ACC112 (cell line): Measurements from ENCODE around the gene TK1.

Experiments
- H2AFZ ChIP-seq: fragments of 200-600 bp; sonication (generic); one replicate; pipeline ENCODE4 v1.6.0; 2017; ENCODE audit warnings: antibody characterized with exemption, low read length; ENCODE audit not compliant: unreplicated experiment
- H3K27ac ChIP-seq: fragments of 200-600 bp; sonication (generic); 2 replicates; pipeline ENCODE4 v1.5.1; 2014; ENCODE audit warnings: low read depth, mild to moderate bottlenecking, antibody characterized with exemption, low read length, moderate library complexity
- H3K27me3 ChIP-seq: fragments of 200-600 bp; sonication (generic); 2 replicates; pipeline ENCODE4 v1.6.1; 2014; ENCODE audit warnings: mild to moderate bottlenecking, antibody characterized with exemption, low read length, moderate library complexity, mixed read lengths; ENCODE audit not compliant: insufficient read depth
- H3K36me3 ChIP-seq: fragments of 200-600 bp; sonication (generic); 2 replicates; pipeline ENCODE4 v1.6.1; 2016; ENCODE audit warnings: mild to moderate bottlenecking, antibody characterized with exemption, low read length, moderate library complexity, mixed read lengths; ENCODE audit not compliant: insufficient read depth
- H3K4me1 ChIP-seq: fragments of 200-600 bp; sonication (generic); one replicate; pipeline ENCODE4 v1.6.1; 2016; ENCODE audit warnings: low read length, mixed read lengths; ENCODE audit not compliant: insufficient read depth, unreplicated experiment, control insufficient read depth
- H3K4me3 ChIP-seq: fragments of 200-600 bp; sonication (generic); 2 replicates; pipeline ENCODE4 v1.5.1; 2014; ENCODE audit warnings: mild to moderate bottlenecking, low read depth, low read length
- H3K79me2 ChIP-seq: fragments of 200-600 bp; sonication (generic); one replicate; pipeline ENCODE4 v1.6.0; 2016; ENCODE audit warnings: low read length; ENCODE audit not compliant: control insufficient read depth, unreplicated experiment, insufficient read depth

The TK1 gene

GRCh38 chr17:78138204-78139060, 48.4 kb downstream of the TK1 start:
- 0 out of 2 replicates have a peak, but pooled peaks cover 5% of the 10 kb centered on the region for H3K27me3 ChIP-seq
- no peak overlapping the region for H2AFZ ChIP-seq
- H3K4me3 ChIP-seq: no peak overlapping the region
- H3K4me1 ChIP-seq: peaks cover 3% of the 10 kb centered on the region
- H3K36me3 ChIP-seq: no peaks in the 10 kb centered on the region
- H3K27ac ChIP-seq: no peak overlapping the region
- no peaks in the 10 kb centered on the region for H3K79me2 ChIP-seq

- H2AFZ ChIP-seq: no peak overlapping the region
- H3K27me3 ChIP-seq: 0 out of 2 replicates have a peak, but pooled peaks cover 5% of the 10 kb centered on the region
- H3K36me3 ChIP-seq: no peaks in the 10 kb centered on the region
- H3K4me3 ChIP-seq: no peak overlapping the region
- H3K27ac ChIP-seq: no peak overlapping the region
- no peaks in the 10 kb centered on the region for H3K79me2 ChIP-seq
- H3K4me1 ChIP-seq: peaks cover 3% of the 10 kb centered on the region
Measured at GRCh38 chr17:78137392-78138203, 49.3 kb downstream of the TK1 start.

- Histone ChIP-seq H3K27me3 (peaks cover 14% of the 10 kb centered on the region; the same call in 1 of the 2 replicates), H3K36me3 (no peaks in the 10 kb centered on the region), H3K79me2 (no peaks in the 10 kb centered on the region), H3K27ac (no peak overlapping the region), H2AFZ (no peak overlapping the region), H3K4me3 (no peak overlapping the region), H3K4me1 (no peaks in the 10 kb centered on the region)
Measured at GRCh38 chr17:78135858-78136500, 50.9 kb downstream of the TK1 start.

DNA sequence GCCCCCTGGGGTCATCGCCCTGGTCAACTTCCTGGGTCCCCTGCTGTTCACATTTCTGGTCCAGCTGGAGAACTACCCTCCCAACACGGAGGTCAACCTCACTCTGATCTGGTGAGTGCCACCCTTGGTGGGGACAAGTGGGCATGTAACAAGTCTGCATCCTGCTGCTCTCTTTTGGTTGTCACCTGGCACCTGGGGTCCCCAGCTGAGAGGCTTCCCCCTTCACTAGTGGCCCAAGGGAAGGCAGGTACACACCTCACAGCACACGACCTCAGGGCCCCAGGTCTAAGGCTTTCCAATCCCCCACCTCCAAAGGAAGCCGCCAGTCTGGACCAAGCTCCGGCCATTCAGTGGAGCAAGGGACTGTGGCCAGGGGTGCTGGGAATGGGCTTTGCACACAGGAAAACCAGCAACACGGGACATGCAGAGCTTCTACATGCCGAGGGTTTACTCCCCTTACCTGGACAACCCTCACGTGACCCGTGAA, 51.9 kb downstream of the TK1 start:
- Histone ChIP-seq H3K27ac (no peak overlapping the region), H3K27me3 (peaks cover 19% of the 10 kb centered on the region; the same call in 1 of the 2 replicates), H2AFZ (no peak overlapping the region), H3K4me3 (no peak overlapping the region), H3K36me3 (no peaks in the 10 kb centered on the region), H3K79me2 (no peaks in the 10 kb centered on the region), H3K4me1 (no peaks in the 10 kb centered on the region)

GRCh38 chr17:78133971-78134898, 52.6 kb downstream of the TK1 start:
- H3K36me3 ChIP-seq: no peaks in the 10 kb centered on the region
- H3K79me2 ChIP-seq: no peaks in the 10 kb centered on the region
- no peaks in the 10 kb centered on the region for H3K4me1 ChIP-seq
- H3K27ac ChIP-seq: no peak overlapping the region
- no peak overlapping the region for H2AFZ ChIP-seq
- H3K4me3 ChIP-seq: no peak overlapping the region
- peaks cover 19% of the 10 kb centered on the region; the same call in 1 of the 2 replicates for H3K27me3 ChIP-seq

DNA sequence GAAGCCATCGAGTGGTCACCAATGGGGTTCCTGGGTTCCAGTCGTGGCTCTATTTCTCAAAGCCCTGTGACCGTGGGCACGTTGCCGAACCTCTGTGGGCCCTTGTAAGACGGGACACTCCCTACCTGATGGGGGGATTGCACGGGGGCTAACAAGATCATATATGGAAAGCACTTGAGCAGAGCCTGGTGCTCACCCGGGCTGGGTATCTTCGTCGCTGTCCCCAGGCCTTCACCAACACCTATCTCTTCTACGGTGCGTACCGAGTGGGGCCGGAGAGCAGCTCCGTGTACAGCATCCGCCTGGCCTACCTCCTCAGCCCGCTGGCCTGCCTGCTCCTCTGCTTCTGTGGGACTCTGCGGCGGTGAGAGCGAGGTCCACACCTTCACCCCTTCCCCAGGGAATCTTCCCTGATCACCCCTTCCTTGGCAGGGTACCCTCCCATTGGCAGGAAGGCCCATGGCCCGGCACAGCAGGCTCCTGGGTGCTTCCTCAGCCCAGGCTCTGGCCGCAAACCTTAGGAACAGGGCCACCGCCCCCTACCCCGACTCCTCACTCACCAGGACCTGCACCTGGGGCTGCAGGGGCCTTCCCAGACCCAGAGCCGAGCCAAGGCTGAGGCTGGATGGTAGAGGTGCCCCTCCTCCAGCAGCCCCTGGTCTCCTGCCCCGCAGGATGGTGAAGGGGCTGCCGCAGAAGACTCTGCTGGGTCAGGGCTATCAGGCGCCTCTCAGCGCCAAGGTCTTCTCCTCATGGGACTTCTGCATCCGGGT, 53.5 kb downstream of the TK1 start:
- no peak overlapping the region for H3K27ac ChIP-seq
- no peaks in the 10 kb centered on the region for H3K4me1 ChIP-seq
- no peaks in the 10 kb centered on the region for H3K79me2 ChIP-seq

GRCh38 chr17:78132767-78133178, 54.1 kb downstream of the TK1 start:
- H3K4me1 ChIP-seq: no peaks in the 10 kb centered on the region
- no peaks in the 10 kb centered on the region for H3K36me3 ChIP-seq
- no peaks in the 10 kb centered on the region for H3K79me2 ChIP-seq
- H2AFZ ChIP-seq: no peak overlapping the region
- peaks cover 22% of the 10 kb centered on the region; the same call in 1 of the 2 replicates for H3K27me3 ChIP-seq
- H3K27ac ChIP-seq: no peak overlapping the region
- no peak overlapping the region for H3K4me3 ChIP-seq

More for the DNA sequence above, 53.5 kb downstream of the TK1 start:
- no peak overlapping the region for H3K4me3 ChIP-seq
- H3K27me3 ChIP-seq: peaks cover 19% of the 10 kb centered on the region; the same call in 1 of the 2 replicates
- no peak overlapping the region for H2AFZ ChIP-seq
- no peaks in the 10 kb centered on the region for H3K36me3 ChIP-seq

- Histone ChIP-seq H2AFZ (no peak overlapping the region), H3K27me3 (peaks cover 26% of the 10 kb centered on the region; the same call in 1 of the 2 replicates), H3K27ac (no peak overlapping the region), H3K4me3 (no peak overlapping the region), H3K4me1 (no peaks in the 10 kb centered on the region), H3K36me3 (no peaks in the 10 kb centered on the region), H3K79me2 (no peaks in the 10 kb centered on the region)
Measured at GRCh38 chr17:78132084-78132676, 54.7 kb downstream of the TK1 start.
